Measurements from ENCODE around the gene AGBL5.

GRCh38 chr2:27041752-27042151 is 9.7 kb upstream of the AGBL5 start:
- no peak for TF ChIP-seq EZH2 (IDR thresholded peaks at IDR 0.05; ENCODE audit: borderline replicate concordance, insufficient read depth, low read depth, low read length, poor library complexity, severe bottlenecking)
- TF ChIP-seq CTCF (IDR thresholded peaks at IDR 0.05) = no peak
